Astrocyte of the cerebellum (primary cell): ENCODE measurements around the gene SLC7A6.

Source experiments
- DNase-seq: peaks from one replicate; pipeline ENCODE4 v3.0.0-alpha.2; 2011; ENCODE audit warnings: low read depth
- H3K4me3 ChIP-seq: 2 replicates; pipeline ENCODE4 v1.5.1; 2011; ENCODE audit warnings: mild to moderate bottlenecking, low read depth, low read length, moderate library complexity
- CTCF ChIP-seq: IDR thresholded peaks from 2 replicates; pipeline ENCODE4 v1.5.1; 2012; ENCODE audit warnings: low read length, low read depth, moderate library complexity, mild to moderate bottlenecking; ENCODE audit errors: missing control alignments
- in situ Hi-C: cut with HindIII; loops from 2 replicates; pipeline ENCODE4 v1.10.0; 2017; ENCODE audit warnings: low sequenced_read_pairs

Gene SLC7A6

GRCh38 chr16:68234188-68235107 is 29.9 kb upstream of the SLC7A6 start:
- in situ Hi-C loops: no loop called here
- DNase-seq: no peak
- no peak for TF ChIP-seq CTCF
- no peak overlapping the region for H3K4me3 ChIP-seq

GRCh38 chr16:68235108-68235886 is 29.0 kb upstream of the SLC7A6 start:
- no peak for DNase-seq
- in situ Hi-C loops: no loop called here

GRCh38 chr16:68235887-68236136 is 28.5 kb upstream of the SLC7A6 start, which contains the start of gene ESRP2:
ESRP2 (minus strand) TSS chr16:68236127; CDS start chr16:68236045, 82 bp downstream.
- TF ChIP-seq CTCF: no peak
- DNase-seq: no peak
- peak within 1 kb of the TSS; percentile 43 for H3K4me3 ChIP-seq
- in situ Hi-C loops: no loop called here

More at GRCh38 chr16:68235108-68235886, 29.0 kb upstream of the SLC7A6 start:
- peak overlapping the region; percentile 10 for H3K4me3 ChIP-seq
- TF ChIP-seq CTCF: no peak

DNA sequence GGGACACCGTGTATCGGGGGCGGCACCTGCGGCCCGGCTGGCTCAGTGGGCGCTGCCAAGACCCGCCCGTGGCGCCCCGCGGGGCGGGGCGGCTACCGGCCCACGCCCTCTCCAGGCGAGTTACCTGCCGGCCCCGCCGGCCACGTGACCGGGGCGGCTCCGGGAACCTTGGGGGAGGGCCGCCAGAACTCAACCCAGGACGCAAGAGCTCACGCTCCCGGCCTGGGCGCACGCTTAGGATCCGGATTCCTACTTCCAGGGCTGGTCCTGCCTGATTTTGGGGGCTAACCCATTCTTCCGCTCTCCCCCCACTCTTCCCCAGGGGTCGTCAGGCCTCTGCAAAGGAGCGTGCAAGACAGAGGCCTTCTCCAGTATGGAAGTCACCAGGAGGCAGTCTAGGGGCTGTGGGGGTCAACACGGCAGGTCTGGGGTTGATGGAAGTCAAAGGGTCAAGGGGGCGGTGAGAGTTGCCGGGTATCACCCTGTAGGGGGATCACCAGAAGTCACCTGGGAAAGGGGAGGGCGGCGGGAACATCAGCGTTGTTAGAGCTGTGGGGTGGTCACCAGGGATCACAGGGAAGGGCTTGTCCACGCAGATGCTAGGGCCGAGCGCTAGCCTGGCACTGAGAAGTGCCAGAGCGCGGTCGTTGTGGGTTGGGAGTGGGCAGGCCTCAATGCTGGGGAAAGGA is 28.0 kb upstream of the SLC7A6 start:
- DNase-seq: no peak
- peak overlapping the region; percentile 10 for H3K4me3 ChIP-seq

GRCh38 chr16:68236826-68237242 is 27.5 kb upstream of the SLC7A6 start:
- peak overlapping the region; percentile 43 for H3K4me3 ChIP-seq
- no peak for TF ChIP-seq CTCF
- no peak for DNase-seq
- in situ Hi-C loops: no loop called here

More for the DNA sequence above, 28.0 kb upstream of the SLC7A6 start:
- no peak for TF ChIP-seq CTCF
- in situ Hi-C loops: no loop called here
